A172 (cell line): ENCODE data around the gene FGFR4. TPM values are rescaled to one million over a fixed set of nuclear protein-coding genes. Genes with fewer than 3 reads are reported as not detected.
"Not testable (repeated sequence)": the region's sequence is repeated elsewhere in the genome, so short reads cannot be mapped to it uniquely, and the experiment has no call there.

Experiments
- DNase-seq: peaks from one replicate; pipeline ENCODE4 v3.0.0-alpha.2; 2015; ENCODE audit warnings: low spot score
- total RNA-seq: library from RNA; depleted of rRNA; stranded (reverse); fragments of >200 nt; shearing (Covaris generic); gene quantifications from 2 replicates; pipeline ENCODE4 v1.2.3, GENCODE V29; 2014; rRNA removed

FGFR4 gene
- 9.1 and 10.7 TPM in 2 replicates for total RNA-seq

DNA sequence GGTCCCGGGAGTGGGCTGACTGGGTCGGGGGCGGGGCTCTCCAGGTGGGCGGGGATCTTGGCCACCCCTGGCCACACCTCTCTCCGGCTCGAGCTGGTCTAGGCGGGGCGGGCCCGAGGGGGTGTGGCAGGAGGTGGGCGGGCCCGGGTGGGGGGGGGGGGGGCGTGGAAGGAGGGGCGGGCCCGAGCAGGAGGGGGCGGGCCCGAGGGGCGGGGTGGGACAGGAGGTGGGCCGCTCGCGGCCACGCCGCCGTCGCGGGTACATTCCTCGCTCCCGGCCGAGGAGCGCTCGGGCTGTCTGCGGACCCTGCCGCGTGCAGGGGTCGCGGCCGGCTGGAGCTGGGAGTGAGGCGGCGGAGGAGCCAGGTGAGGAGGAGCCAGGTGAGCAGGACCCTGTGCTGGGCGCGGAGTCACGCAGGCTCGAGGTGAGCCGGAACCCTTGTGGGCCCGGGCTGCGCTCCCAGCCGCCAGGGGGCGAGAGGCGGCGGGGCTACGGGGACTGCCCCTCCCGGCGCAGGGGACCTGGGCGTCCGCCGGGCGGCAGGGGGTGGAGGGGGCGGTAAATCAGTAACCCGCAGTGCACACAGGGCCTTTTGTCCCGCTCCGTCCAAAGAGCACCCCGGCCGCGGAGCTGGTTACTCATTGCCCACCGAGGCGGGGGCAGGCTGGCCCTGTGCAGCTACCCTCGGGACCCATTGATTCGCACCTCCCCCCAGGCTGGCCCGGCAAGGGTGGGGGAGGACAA lies at the start of gene FGFR4:
FGFR4 (plus strand) TSS at position 262 of the 744 bp plus-strand sequence. CDS start 2,688 bp downstream, outside the sequence.
- DNase-seq, result peak; percentile 52

DNA sequence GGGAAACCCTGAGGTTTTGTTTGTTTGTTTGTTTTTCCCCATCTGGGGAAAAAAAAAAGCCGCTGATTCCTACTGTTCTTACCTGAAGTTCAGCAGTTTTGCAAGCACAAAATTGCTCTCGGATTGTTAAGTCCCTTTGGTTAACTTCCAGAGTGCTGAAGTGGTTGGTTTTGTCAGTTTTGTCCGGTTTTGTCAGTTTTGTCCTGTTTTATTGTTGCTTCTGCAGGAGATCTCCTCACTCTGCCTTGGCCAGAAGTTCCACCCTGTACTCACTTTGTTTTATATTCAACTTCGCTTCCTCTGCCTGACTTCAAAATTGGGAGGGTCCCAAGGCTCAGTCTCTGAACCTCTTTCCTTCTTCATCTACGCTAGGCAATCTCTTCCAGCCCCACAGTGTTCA lies 49.8 kb upstream of the FGFR4 start:
- DNase-seq, result no peak

DNA sequence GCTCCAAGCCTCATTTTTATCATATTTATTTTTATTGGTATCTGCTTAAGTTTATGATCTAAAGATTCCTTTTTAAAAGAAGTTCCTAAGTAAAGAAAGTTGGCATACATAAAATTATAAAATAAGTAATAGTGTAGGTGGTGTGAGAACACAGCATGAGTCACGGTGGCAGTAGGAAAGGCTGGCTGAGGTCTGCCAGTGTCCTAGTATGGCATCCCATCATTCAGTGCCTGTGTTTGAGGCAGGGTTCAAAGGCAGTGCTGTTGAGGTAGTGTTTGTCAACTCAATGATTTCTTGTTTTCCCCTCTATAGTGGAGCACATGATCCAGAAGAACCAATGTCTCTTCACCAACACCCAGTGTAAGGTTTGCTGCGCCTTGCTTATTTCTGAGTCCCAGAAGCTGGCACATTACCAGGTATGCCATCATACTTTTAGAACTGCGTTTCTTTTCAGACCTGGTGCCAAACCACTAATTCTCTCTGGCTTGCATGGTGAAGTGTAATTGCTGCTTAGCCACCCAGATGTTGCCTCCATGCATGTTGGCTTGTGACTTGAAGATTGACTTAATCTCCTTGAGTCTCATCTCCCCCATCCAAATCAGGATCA lies 45.8 kb upstream of the FGFR4 start:
- DNase-seq, result peak; percentile 53

DNA sequence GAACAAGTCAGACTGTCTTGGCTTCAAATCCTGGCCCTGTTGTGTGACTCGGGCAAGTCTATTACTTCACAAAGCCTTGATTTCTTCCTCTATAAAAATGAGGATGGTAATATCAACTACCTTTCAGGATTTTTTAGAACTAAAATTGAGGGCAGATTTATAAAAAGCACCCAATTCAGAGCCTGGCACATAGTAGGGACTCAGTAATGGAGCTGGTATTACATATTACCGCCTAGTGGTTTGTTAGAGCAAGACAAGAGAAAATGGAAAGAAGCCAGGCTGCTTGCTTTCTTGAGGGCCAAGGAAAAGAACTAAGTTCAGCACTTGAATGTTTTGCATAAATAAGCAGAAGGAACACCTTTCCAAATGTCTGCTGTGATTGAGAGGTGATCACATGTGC lies 44.8 kb upstream of the FGFR4 start:
- no peak for DNase-seq

DNA sequence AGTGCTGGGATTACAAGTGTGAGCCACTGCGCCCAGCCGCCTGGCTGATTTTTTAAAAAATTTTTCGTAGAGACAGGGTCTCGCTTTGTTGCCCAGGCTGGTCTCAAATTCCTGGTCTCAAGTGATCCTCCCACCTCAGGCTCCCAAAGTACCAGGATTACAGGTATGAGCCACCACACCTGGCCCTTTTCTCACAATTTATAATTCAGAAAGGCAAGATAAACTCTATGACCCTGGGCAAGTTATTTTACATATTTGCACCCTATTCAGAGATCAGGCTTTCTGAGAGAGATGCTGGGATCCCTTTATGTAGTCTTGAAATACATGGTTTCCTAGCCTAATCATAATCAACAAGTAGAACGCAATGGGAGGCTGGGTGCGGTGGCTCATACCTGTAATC lies 43.6 kb upstream of the FGFR4 start:
- no peak for DNase-seq

DNA sequence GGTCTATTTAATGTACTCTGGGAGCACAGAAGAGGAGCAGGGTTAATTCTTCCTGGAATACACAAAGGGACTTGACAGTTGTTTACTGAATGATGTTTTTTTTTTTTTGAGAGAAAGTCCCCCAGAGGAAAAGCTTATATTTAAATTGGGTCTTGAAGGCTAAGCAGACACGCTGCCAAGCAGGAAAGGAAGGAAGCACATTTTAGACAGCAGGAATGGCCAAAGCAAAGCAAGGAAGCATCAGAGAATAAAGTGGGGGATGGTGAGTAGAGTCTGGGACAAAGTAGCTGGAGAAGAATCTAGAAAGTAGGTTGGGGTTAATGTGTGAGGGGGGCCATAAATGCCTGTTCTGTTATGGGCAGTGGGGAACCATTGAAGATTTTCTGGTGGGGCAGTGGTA lies 42.8 kb upstream of the FGFR4 start:
- DNase-seq, result no peak

DNA sequence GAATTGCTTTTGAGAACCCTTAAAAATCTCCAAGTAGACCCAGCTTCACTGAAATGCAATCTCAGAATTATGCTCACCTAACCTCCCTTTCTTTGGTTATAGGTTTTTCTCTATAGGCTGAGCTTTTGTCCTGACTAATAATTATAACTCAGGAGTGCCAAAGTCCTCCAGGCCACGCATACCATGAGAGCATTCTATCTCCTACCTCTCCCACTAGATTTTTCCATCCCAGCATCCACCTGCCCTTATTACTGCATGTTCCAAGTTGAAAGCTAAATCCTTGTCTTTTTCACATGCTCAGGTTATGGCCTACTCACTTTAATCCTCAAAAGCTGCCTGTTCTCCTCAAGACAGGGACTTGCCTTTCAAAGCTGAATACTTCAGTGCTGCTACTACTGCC lies 42.1 kb upstream of the FGFR4 start:
- DNase-seq, result no peak

DNA sequence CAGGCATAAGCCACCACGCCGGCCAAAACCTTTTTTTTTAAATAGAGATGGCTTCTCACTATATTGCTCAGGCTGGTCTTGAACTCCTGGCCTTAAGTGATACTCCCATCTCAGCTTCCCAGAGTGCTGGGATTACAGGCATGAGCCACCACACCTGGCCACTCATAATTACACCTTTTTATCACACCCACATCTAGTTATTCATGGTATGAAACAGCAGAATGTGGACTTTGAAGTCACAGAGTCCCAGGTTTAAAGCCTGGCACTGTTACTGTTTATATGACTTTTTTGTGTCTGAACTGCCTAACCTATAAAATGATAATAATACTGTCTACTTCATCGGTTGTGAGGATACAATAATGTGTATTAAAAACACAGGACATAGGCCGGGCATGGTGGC lies 41.1 kb upstream of the FGFR4 start:
- no peak for DNase-seq

DNA sequence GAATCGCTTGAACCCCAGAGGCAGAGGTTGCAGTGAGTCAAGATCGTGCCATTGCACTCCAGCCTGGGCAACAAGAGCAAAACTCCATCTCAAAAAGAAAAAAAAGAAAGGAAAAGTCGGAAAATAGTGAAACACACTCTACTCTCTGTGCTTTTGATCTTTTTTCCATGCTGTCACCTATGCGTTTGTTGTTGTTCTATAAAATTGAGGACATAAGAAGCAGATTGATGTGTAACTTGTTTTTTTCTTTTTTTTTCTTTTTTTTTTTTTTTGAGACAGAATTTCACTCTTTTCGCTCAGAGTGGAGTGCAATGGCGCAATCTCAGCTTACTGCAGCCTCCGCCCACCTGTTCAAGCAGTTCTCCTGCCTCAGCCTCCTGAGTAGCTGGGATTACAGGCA lies 38.2 kb upstream of the FGFR4 start:
- DNase-seq, result not testable (repeated sequence)

DNA sequence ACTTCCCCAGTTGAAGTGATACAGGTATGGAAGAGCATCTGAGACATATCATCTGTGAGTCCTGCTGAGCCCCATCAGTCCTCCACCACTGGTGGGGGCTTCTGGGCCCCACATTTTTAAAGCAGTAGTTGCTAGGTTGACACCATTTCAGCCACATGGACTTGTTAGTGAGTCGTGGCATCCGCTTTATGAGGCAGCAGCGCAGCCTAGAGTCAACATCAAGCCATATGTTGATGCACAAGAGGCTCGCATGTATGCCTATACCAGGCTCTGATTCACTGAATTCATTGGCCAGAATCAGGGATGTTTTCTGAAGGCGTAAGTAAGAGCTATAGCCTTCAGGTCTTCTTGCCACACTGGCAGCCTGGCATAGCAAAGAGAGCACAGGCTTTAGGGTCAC lies 37.4 kb upstream of the FGFR4 start:
- no peak for DNase-seq

DNA sequence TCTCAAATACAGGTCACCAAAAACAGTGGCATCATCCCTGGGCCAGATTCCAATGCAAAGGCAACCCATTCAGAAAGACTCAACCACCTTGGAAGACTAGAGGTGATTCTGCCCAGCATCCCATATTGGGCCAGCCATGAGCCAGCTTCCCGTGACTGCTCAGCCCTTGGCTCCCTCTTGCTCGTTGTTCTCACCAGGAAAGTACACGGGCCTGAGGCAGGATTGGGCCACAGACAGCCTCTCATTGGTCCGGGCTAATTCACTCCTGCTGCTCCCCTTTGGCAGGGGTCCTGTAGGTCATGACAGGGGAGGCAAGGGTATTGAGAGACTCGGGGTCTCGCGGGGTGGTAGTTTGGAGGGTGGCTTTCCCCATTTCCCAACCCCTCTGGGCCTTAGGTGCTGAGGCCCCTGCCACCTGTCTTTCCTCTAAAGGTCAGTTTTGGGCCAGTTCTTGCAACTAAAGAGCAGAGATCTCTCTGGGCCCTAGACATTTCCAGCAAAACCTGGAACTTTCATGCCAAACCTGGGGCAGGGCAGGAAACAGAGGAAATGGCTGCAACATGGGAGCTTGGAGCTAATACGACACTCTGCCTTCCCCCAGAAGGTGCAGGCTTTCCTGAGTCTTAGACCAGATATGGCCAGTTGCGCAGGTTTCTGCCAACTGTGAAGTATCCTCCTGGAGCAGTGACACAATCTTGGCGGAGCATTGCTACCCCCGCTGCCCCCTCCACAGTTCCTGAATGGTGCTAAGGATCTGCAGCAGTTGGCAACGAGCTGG lies 22.0 kb upstream of the FGFR4 start:
- no peak for DNase-seq

DNA sequence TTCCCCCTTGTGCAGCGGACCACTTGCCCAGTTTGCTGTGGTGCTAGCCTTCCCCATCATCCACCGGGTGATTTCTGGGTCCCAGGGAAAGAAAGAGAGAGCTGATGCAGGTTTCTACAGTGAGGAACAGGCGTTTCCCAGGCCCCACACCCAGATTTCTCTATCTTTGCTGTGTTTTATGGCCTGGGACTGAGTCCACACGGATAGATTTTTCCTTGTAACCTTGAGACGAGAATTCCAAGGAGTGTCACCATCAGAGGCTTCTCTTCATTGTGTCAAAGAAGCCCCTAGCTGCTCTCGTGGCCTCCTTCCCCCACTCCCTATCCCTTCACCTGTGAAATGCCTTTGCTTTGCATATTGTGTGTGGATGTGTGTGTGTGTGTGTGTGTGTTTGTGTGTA lies 21.2 kb upstream of the FGFR4 start:
- no peak for DNase-seq

DNA sequence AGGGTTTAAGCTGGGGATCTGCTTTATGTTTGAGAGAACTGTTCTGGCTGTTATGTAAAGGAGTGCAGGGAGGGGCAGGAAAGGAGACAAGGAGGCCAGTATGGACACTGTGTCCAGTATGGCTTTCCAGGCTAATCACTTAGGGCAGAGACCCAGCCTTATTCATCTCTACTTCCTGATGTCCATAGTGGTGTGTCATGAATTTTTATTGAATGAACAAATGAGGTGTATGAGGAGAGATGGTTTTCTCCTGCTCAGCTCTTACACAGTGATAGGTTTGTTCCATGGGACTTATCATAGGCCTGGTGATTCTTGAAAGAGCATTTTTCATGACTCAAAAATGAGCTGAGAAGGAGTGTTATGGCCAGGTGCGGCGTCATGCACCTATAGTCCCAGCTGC lies 20.5 kb upstream of the FGFR4 start:
- no peak for DNase-seq

DNA sequence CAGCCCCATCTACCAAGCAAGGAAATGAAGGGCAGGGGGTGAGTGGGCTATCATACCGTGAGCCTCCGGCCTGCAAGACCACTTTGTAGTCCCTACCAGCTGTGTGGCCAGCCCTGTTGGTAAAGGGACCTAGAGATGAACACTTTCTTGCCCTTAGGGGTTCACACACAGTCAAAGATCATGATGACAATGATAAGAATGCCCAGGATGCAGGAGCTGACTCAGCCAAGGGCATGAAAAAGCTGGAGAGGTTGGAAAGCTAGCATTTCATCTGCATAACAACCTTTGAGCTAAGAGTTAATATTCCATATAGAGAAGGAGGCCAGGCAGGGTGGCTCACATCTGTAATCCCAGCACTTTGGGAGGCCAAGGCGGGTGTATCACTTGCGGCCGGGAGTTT lies 19.2 kb upstream of the FGFR4 start:
- DNase-seq, result no peak

DNA sequence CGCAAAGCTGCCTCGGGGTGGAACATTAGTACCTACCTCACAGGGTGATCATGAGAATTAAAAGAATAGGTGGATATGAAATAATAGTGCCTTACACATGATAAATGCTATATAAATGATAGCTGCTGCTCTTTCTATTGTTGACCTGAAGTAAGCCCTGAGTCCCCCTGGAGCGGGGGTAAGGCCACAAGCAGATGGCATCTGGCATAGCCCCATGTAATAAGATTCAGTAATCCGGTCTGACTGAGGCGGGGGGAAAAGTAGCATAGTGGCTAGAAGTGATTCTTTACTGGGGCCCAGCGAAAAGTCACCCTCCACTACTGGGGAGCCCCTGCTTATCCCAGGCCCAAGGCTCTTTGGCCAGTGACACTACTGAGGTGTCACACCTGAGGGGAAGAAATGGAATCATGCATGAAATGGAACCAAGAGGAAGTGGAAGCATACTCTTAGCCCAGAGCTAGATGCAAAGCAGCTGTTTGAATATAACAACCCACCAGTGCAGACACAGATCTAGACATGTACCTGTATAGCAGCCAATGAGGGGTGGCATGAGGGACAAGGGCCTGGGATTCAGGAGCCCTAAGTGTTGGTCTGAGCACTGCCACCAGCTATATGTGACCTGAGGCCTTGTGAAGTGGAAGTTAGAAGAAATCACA lies 16.1 kb upstream of the FGFR4 start:
- no peak for DNase-seq

DNA sequence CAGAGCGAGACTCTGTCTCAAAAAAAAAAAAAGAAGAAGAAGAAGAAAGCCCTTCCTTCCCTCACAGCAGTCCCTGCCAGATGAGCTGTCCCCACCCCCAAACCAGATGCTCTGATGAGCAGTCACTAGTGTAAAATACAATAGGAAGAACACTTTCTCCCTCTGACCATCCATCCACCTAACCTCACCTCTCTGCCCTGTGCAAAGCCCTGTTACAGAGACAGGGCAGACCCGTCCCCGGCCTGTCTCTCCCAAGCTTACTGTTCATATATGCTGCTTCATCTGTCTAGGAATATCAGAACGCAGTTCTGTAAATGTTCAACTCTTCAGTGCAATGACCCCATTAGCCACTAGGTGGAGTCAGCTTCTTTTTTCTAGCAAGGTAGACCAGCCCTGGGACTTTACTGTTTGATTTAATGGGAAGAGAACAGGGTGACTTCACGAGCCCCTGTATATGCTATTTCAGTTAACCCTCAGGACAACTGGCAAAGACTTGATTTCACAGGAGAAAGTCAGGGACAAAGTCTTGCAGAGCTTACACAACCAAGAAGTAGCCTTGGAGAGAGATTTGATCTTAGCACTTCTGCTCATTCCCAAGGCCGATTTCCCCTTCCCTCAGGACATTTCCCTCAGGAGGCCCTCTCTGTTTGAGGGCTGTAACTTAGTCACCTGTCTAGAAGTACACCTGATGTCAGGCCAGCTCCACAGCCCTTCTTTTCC lies 14.9 kb upstream of the FGFR4 start:
- DNase-seq, result peak; percentile 84

DNA sequence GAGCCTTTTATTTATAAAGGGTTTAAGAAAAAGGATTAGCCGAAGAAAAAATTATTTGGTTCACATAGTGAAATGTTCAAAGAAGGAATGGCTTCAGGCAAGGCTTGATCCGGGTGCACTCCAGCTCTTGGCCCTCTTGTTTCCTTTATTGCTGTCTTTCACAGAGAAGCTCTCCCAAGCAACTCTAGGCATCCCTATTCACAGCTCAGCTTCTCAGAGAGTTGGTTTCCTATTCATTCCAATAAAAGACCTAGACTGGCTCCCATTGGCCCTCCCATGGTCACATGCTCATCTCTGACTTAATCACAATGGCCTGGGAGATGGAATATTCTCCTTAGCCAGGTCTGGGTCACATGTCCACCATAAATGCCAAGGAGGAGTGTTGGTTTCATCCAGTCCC lies 9.4 kb upstream of the FGFR4 start:
- DNase-seq, result peak; percentile 37

DNA sequence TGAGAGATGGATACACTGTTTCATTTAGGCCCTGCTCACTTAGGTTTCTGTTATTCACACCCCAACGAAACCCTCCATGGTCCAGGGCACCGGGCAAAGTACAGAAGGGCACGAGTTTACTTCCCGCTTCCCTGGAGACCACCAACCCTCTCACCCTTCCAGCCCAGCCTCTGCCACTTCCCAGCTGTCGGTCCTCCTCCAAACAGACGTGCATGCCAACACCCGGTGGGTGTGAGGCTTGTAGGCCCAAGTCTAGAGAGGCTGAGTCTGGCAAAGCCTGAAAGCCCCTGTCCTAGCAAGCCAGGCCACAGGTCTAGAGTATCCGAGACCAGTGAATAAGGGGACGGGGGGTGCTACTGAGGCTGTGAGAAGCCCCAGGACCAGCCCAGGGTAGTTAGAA lies 7.1 kb upstream of the FGFR4 start:
- no peak for DNase-seq

DNA sequence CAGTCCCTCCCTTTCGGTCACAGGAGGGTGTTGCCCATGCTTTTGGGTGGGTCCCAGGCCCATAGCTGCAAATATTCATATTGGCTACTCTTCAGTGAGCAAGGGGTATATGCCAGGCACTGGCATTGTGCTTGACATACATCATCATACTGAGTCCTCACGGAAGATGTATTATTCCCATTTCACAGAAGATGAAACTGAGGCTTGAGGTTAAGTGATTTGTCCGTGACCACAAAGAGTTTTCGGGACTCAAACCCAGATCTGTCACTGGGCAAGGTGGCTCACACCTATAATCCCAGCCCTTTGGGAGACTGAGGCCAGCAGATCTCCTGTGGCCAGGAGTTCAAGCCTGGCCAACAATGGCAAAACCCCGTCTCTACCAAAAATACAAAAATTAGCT lies 6.5 kb upstream of the FGFR4 start:
- DNase-seq, result no peak

DNA sequence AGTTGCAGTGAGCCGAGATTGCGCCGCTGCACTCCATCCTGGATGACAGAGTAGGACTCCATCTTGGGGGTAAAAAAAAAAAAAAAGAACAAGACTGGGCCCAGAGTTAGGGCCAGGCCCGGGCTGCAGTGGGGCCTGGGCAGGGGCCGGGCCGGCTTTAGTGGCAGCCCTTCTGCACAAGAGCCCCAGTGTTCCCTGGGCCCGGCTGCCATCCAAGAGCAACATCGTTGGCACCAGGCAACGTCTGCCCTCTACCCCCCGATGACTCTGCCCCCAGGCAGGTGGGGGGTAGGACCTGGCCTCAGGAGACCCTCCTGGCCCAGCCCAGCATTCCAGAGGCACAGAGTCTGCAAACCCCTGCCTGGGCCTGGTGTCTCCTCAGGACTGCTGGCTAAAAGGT lies 4.9 kb upstream of the FGFR4 start:
- no peak for DNase-seq

DNA sequence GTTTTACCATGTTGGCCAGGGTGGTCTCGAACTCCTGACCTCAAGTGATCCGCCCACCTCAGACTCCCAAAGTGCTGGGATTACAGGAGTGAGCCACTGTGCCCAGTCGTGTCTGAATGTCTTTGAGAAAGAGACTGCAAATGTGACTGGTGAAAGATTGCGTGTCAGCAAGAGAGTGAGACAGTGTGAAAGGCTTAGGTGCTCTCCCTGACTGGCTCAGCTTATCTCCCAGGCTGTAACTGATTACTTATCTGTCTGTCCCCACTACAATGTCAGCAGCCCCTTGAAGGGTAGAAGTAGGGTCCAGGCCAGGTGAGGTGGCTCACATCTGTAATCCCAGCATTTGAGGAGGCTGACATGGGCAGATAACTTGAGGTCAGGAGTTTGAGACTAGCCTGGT lies 3.4 kb upstream of the FGFR4 start:
- DNase-seq, result no peak

DNA sequence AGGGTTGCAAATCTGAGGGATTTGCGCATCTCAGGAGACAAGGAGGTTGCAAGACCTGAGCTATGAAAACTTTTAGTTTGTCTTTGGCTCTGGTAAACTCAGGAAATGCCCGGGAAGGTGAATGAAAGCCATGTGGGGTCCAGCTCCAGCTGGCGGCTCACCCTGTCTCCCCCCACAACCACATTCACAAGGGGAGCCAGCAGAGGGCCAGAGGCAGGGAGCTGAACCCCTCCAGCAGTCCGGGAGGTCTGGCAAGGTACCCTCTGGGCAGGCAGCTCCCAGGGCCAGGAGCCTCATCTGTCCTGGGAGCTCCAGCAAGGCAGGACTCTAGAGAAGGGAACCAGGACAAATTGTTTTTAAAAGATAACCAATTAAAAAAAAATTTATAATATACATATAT lies 2.5 kb upstream of the FGFR4 start:
- no peak for DNase-seq
